Gastrocnemius medialis (tissue), 4 donors: ENCODE measurements around the gene RNU5B-1.

Experiments used
- POLR2A ChIP-seq, 2 donors: fragments of 450-650 bp; IDR thresholded peaks; one replicate each; pipeline ENCODE4 v1.6.1; 2017; ENCODE audit warnings: antibody characterized with exemption in 2 of 2, mild to moderate bottlenecking in 2 of 2, moderate library complexity in 2 of 2
- TF ChIP-seq, protein P1 (sequence below), 5 experiments: fragments of 450-650 bp in 3 of 5; fragments of 200-600 bp in 2 of 5; sonication (generic) in 2 of 5; IDR thresholded peaks in 4 of 5; conservative IDR thresholded peaks in 1 of 5; 1 replicate in 4 of 5; 2 replicates in 1 of 5; pipeline ENCODE4 v1.5.1; 2016 to 2019; ENCODE audit warnings: antibody characterized with exemption in 5 of 5, mild to moderate bottlenecking in 3 of 5, moderate library complexity in 3 of 5

DNA sequence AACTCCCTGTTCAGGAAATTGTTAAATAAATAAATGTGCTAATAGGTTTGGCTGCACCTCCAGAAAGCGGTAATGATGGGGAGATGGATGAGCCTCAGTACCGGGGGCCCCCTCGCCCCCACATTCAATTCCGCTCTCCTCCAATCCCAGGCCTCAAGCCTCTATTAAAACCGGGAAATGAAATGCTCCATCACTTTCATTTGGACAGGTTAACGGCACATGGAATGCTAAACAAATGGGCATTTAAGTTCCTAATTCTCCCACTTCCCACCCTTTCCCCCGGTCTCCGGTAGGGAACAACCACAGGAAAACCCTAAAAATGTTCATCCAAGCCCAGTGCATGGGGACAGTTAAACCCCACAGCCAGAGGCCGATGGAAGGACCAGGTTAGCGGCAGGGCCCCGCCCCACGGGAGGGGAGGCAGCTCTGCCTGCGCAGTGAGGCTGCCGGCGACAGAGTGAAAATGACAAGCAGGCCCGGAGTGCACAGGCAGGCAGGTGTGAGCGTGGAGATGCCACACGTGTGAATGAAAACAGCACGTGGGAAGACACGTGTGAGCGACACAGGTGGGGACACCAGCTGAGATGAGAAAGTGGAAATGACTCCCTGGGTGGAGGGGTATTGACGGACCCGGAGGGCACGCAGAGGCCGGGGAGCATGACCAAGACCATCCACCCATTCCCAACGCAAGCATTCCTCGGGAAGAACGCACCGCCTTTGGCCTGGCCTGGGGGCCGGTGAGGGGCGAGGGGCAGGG is 28.1 kb downstream of the RNU5B-1 start:
- TF ChIP-seq, protein P1, sequence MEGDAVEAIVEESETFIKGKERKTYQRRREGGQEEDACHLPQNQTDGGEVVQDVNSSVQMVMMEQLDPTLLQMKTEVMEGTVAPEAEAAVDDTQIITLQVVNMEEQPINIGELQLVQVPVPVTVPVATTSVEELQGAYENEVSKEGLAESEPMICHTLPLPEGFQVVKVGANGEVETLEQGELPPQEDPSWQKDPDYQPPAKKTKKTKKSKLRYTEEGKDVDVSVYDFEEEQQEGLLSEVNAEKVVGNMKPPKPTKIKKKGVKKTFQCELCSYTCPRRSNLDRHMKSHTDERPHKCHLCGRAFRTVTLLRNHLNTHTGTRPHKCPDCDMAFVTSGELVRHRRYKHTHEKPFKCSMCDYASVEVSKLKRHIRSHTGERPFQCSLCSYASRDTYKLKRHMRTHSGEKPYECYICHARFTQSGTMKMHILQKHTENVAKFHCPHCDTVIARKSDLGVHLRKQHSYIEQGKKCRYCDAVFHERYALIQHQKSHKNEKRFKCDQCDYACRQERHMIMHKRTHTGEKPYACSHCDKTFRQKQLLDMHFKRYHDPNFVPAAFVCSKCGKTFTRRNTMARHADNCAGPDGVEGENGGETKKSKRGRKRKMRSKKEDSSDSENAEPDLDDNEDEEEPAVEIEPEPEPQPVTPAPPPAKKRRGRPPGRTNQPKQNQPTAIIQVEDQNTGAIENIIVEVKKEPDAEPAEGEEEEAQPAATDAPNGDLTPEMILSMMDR (IDR thresholded peaks at IDR 0.05 in 4 of 5, conservative IDR thresholded peaks at IDR 0.05 in 1 of 5), result no peak
- no peak for TF ChIP-seq POLR2A (IDR thresholded peaks at IDR 0.05)
